ENCODE data around the gene GGTLC2. TPM values are rescaled to one million over a fixed set of nuclear protein-coding genes. Genes with fewer than 3 reads are reported as not detected.

Gene GGTLC2
- total RNA-seq, 1 donor from 2014 or later: 1.5 TPM

Other genes with a start within 250 kb of the GGTLC2 start
- 4.5 to 4.7 TPM (median 4.6 TPM) in 3 replicates for gene ZNF280B, start 135.9 kb upstream of the GGTLC2 start, total RNA-seq
- not detected in 3 replicates for gene ZNF280A, start 124.3 kb upstream of the GGTLC2 start, total RNA-seq
- gene PRAME, start 85.3 kb upstream of the GGTLC2 start, total RNA-seq: not detected in 3 replicates
- gene IGLL5, start 243.2 kb downstream of the GGTLC2 start, total RNA-seq: not detected in 3 replicates